Epidermal melanocyte (primary cell): Measurements from ENCODE around the gene ATL1.
"Not testable (repeated sequence)": the region's sequence is repeated elsewhere in the genome, so short reads cannot be mapped to it uniquely, and the experiment has no call there.

ENCODE experiments used
- DNase-seq: peaks from one replicate; pipeline ENCODE4 v3.0.0; 2011; ENCODE audit warnings: low spot score; ENCODE audit not compliant: insufficient read length

Gene ATL1

GRCh38 chr14:50656776-50657175 is 96.8 kb downstream of the ATL1 start:
- DNase-seq: no peak

- DNase-seq: no peak
Measured at GRCh38 chr14:50657753-50658152, 97.8 kb downstream of the ATL1 start.

- peak; percentile 44 for DNase-seq
Measured at GRCh38 chr14:50658203-50658602, 98.3 kb downstream of the ATL1 start.

- DNase-seq: no peak
Measured at GRCh38 chr14:50659327-50659974, 99.5 kb downstream of the ATL1 start.

GRCh38 chr14:50664579-50664978 is 104.6 kb downstream of the ATL1 start:
- not testable (repeated sequence) for DNase-seq

- not testable (repeated sequence) for DNase-seq
Measured at GRCh38 chr14:50665300-50665699, 105.4 kb downstream of the ATL1 start.

- no peak for DNase-seq
Measured at GRCh38 chr14:50666772-50667683, 107.1 kb downstream of the ATL1 start.

GRCh38 chr14:50667684-50667995 is 107.7 kb downstream of the ATL1 start:
- no peak for DNase-seq

- no peak for DNase-seq
Measured at GRCh38 chr14:50667996-50668825, 108.3 kb downstream of the ATL1 start, which contains the start of gene SAV1. TSS of gene SAV1 (minus strand) at chr14:50668306. CDS start at chr14:50667967, 339 bp downstream.

GRCh38 chr14:50668826-50669143 is 108.8 kb downstream of the ATL1 start:
- DNase-seq: no peak

GRCh38 chr14:50669441-50669986 is 109.6 kb downstream of the ATL1 start:
- no peak for DNase-seq

- DNase-seq: no peak
Measured at GRCh38 chr14:50670196-50670865, 110.4 kb downstream of the ATL1 start.

GRCh38 chr14:50670866-50671256 is 110.9 kb downstream of the ATL1 start:
- no peak for DNase-seq

GRCh38 chr14:50675597-50675996 is 115.7 kb downstream of the ATL1 start:
- no peak for DNase-seq

- DNase-seq: no peak
Measured at GRCh38 chr14:50676814-50677516, 117.0 kb downstream of the ATL1 start.

- DNase-seq: peak; percentile 32
Measured at GRCh38 chr14:50677527-50678063, 117.7 kb downstream of the ATL1 start.

- no peak for DNase-seq
Measured at GRCh38 chr14:50678163-50678562, 118.2 kb downstream of the ATL1 start.

- no peak for DNase-seq
Measured at GRCh38 chr14:50679674-50680073, 119.7 kb downstream of the ATL1 start.
